Activated T-cell treated with anti-CD3 and anti-CD28 coated beads, Interleukin-2, amount 50 U/mL, for 48 hours (primary cell): ENCODE measurements around the gene DUSP9.

ENCODE experiments used
- DNase-seq, 2 experiments: peaks; one replicate each; pipeline ENCODE4 v3.0.0-alpha.2; 2020

DUSP9 gene

DNA sequence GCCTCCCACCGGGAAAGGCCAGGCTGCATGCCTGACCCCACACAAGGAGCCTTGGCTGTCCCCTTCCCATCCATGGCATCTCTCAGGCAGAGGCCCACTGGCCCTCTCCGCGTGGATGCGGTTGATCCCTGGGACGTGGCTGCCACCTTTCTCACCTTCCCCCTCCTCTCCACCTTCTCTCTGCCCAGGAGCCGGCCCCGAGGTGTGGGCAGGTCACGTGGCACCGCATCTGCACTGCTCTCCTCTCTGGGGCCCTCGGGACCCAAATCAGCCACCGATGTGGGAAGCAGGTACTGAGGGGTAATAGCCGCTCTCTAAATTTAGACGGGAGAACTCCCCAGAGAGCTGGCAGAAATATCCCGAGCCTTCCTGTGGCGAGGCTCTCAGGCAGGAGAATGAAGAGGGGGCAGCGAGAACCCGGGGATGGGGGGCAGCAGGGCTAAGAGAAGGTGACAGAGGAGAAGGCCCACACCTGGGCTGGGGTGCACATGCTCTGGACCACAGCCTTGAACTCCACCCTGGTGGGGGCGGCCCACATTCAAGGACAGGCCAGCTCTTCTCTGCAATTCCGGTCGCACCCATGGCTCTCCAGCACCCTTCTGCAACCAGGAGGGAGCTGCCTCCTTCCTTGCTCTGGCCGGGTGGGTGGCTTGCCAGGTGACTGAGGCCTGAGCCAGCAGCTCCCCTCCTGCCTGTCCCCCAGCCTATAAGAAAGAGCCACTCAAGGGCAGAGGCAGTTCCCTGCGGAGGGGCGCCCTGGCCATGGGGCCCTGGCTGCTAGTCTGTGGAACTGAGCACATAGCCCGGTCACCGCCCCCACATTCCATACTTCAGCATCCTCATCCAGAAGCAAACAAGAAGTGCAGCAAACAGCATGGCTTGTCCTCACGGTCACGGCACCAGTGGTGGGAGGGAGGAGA lies 9.6 kb upstream of the DUSP9 start:
- no peak for DNase-seq

DNA sequence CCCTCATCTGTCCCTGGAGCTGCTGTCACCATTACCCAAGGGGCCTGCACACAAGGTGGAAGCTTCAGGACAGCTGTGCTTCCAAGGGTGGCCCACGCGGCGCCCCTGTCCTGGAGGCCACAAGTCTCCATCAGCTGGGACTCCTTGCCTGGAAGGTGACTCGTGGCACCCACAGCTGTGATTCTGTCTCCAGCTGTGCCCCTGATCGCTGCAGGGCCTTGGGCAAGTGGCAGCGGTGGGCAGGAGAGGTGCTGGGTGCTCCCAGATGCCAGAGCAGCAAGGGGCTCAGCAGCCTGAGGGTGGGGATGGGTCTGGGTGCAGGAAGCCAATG lies 9.0 kb upstream of the DUSP9 start:
- DNase-seq: no peak

DNA sequence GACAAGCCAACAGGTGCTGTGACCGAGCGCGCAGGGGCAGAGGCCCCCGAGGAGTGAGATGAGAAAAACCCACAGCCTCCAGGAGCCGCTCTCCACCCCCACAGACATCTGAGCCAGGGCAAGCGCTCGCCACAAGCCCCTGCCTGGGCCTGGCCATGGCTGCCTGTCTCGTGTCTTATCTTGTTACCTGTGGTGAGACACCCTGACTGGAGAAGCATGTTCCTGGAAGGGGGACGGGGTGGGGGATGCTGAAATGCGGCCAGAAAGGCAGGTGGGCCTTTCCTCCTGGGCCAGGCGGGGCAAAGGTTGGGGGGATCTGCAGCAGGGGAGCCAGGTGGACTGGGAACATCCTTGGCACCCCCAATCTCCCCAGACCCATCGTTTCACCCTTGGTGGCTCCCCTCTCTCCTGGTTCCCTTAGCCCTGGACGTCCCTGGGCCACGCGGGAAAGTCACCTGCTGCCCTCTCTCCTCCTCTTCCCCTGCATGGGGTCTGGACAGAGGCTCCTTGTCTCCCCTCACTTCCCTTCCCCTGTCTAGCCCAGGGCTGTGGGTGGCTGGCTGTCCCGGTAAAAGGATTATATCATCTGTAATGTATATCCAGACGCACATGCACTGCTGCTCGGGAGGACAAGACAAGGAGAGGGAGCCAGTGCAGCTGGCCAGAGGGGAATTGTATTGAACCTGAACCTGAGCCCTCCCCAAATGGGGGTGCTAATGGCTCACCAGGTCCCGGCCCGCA lies 8.4 kb upstream of the DUSP9 start:
- no peak for DNase-seq

DNA sequence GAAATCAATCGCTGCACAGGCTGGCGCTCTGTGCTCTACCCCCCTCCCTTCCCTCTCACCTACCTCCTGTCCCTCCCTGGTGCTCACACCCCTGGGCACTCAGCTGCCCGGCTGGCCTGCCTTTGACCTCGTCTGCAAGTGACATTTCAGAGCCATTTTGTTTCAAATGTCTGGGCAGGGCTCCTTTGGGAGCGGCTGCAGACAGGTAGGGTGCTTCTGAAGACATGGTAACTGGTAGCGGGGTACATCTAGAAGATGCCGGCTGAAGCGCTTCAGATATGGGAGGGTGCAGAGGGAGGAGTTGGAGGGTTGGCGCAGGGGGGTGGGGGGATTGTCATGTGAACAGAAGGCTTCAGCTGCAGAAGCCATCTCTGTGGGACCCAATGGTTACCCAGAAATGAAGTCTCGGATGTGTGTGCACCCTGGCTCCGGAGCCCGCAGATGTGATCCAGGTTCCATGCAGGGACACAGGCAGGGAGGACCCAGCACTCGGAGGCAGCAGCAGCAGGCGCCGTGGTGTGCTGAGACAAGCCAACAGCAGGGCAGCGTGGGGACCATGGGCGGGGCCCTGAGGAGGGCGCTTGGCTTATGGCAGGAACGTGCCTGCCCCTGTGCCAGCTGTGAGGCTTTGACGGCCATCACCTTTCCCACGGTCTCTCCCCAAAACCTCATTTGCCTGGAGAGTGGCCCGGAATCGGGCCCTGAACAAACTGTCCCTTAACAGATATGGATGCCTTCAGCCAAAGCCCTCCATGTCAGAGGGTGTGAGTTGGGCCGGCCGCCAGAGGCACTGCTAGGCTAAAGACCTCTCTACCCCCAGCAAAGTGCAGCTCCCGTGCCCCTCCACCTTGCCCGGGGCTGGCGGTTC lies 7.6 kb upstream of the DUSP9 start:
- no peak for DNase-seq

DNA sequence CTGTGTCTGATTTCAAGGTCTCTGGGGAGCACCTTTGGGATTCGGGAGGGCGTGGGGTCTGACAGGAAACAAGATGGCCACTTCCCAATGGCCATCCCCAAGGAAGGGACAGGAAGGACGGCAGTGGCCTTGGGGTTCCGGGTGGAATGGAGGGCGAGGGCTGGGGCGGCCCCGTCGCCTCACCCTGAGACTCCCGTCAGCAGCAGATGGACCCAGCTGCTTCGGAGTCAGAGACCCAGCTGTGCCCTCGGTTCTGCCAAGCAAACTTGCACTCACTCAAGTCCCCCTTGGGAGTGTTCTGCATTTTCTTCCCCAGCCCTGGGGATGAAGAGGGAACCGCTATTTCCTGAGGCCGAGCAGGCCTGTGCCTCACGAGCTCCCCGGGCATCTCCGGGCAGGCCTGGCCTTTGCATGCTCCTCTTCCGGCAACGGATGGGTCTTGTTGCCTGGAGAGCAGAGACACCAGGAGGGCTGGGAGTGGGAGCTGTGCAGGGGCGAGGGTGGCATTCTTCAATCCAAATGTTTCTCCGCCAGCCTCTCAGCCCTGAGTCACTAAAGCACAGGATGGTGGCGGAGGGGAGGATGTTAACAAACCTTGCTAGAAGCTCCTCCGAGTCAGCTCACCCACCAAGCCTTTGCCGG lies 6.8 kb upstream of the DUSP9 start:
- no peak for DNase-seq

DNA sequence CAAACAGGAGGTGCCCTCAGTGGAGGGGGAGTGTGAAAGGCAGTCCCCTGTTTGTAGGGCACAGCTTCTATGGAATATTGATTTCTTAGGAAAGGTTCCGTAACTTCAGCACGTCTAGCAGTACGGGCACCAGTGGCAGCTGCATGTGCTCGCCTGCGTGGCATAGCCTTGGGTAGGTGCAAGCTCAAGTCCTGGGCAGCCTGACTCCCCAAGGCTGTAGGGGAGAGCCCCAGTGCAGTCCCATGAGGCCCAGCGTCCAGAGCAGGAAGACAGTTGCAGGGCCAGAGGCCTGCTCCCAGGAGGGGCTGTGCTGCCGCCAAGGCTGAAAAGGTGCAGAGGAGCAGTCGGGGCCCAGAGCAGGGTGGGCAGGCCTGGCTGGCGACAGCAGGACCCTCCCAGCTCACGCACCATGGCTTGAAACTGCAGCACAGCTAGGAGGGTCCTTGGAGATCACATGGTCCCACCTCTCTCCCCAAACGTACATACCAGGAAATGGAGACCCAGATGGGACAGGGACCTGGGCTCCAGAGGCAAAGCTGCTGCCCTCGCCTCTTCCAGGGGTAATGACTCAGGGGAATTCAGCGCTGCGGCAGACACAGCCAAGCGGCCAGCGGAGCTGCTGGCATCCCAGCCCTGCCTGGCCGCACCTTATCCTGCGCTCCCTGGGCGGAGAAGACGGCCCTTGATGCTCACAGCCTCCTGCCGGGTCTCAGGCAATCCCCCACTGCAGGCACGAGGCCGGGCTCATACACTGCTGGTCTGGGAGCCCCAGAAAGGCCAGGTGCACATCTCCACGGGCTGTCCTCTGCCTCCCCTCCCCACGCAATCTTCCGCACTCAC lies 6.0 kb upstream of the DUSP9 start:
- DNase-seq: no peak

DNA sequence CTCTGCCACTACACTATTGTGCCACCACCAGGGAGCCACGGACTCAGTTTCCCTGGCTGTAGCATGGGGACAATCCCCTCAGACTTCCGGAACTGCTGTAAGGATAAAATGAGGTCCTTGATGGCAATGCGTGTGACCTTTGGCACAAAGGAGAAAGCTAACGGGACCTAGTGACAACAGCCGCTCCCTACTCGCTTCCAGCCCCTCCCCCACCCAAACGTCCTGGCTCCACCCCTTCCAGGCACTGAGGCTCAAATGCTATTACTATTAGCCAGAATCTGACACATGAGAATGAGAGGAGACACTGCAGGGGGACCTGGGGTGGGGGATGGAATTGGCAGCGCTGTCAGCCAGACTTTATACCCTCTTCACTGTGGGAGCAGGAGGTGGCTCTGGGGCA lies 5.4 kb upstream of the DUSP9 start:
- DNase-seq: no peak

DNA sequence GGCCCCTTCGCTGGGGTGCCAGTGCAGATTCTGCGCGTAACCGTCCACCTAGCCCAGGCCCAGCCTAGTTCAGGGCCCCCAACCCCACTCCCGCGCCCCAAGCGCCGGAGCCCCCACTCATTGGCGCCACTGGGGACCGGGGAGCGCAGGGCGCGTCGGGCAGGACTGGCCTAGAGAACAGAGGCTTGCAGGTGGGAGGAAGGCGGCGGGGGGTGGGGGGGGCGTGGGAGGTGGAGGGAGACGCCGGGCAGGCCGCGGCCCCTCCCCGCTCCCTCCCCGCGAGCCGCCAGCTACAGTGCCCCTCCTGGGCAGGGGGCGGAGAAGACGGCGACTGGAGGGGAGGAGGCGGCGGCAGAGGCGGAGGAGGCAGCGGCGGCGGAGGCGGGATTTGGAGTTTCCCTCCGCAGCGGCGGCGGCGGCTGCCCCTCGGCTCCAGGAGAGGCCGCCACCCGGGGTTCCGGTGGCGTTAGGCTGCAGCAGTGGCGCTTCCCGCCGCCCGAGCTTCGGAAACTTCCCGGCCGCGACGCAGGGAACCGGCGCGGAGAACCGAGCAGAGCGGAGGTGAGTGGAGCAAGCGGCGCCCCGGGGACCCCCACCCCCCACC lies 4.8 kb upstream of the DUSP9 start:
- DNase-seq: no peak

DNA sequence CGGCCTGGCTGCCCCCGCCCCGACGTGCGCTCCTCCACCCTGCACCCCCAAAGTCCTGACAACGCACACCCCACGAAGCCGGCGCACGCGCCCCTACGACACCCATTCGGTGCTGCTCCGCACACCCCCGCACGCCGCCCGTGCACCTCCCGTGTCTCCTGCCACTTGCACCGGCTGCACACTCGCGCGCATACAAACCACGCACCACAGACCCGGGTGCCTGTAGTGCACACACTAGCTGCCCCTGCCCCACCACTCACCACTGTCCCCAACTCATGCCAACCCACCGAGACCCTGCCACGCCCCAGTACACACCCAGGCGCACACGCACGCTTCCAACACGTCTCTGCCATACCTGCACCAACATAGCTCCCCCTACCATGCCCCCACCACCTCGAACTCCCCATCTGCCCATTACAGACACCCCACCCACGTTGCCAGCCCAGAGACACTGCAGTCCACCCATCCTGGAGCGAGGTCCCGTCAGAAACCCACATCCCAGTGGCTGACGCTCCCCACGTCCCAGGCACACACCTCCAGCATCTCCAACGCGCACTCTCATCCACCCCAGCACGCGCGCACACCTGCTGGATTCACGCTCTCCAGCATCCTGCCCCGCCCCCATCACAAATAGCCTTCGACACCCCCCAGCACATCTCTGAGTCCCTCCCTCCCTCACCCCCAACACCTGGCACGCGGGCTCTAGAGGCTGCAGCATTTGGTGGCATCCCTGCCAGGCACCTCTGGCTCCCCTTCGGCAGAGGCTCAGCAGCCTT lies 4.2 kb upstream of the DUSP9 start:
- no peak for DNase-seq

DNA sequence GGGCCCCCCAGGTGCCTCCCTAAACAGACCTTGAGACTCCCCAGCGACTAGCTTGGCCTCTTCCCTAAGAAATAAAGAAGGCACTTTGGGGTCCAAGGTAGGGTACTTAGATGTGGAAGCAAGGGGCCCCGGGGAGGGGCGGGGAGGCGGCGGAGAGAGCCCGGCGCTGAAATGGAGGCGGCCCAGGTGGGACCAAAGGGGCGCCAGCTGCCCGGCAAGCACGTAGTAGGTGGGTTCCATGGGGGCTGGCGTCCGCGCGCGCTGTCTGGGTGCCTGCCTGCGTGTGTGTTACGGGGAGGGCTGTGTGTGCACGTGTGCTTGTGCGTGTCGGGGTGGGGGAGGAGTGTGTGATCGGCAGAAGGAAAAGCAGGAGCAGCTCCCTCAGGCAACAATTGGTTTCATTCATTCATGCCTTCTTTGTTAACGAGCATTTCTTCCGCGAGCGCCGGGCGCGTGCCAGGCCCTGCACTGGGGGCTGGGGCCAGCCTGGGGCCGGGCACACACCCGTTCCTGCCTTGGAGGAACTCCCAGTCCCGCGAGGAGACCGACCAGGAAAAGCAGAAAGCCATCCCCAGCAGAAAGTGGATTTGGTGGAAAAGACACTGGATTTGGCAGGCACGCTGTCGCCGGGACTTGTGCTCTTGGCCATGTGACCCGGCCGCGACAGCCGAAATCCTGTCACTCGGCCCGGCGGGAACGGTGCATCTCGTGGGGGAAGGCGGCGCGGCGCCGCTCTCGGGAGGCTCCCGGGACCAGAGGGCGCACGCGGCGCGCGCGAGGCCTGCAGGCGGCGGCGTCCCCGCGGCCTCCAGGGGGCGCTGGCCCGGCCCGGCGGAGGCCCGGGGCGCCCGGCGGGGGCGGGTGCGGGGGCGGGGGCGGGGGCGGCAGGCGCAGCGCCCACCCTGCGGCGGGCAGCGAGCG lies 3.3 kb upstream of the DUSP9 start:
- no peak for DNase-seq

DNA sequence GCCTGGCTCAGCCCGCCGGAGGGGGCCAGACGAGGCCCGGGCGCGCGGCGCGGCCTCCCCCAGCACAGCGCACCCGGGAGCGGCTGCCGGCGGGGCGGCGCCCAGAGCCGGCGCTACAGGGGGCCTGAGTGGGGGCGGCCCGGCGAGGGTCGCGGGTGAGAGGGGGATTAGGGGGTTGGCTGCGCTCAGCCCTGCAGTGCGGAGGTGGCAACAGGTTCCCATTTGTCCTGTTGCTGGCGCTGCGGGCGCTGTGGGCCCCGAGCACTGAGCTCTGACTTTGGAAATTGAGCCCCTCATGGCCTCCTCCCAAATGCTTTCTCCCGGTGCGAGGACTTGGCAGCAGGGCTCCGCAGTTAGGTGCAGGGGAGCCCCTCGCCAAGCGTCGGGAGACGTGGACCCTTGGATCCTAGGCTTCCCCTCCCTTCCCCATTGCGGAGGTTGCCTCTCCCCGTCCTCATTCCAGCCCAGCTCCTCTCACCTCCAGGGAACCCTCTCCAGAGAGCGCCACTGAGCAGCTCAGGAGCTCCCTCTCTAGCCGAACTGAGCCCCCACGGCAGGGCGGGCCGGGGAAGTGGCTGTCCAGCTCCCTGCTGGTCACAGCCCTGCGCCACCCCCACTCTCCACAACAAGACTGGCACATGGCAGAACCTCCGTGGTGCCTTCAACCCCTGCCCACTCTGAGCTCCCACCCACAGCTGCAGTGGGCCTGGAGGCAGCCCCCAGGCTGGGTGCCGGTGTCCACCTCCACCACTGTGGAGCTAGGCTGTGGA lies 2.5 kb upstream of the DUSP9 start:
- no peak for DNase-seq

DNA sequence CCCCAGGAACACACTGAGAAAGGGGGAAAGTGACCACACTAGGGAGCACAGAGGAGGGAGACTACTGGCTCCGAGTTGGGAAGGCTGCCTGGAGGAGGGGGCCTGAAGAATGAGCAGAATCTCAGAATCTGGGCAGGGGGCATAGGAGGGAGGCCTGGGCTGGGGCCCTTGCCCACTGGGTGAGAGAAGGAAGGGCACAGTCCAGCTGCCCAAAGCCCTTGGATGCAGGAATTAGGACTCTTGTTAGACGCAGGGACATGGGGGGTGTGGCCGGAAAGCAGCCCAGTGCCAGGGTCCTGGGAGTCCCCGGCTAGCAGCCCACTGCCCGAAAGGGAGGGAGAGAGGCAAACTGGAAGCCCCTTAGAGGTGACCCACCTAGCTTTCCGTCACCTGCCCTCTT lies 1.9 kb upstream of the DUSP9 start:
- no peak for DNase-seq

DNA sequence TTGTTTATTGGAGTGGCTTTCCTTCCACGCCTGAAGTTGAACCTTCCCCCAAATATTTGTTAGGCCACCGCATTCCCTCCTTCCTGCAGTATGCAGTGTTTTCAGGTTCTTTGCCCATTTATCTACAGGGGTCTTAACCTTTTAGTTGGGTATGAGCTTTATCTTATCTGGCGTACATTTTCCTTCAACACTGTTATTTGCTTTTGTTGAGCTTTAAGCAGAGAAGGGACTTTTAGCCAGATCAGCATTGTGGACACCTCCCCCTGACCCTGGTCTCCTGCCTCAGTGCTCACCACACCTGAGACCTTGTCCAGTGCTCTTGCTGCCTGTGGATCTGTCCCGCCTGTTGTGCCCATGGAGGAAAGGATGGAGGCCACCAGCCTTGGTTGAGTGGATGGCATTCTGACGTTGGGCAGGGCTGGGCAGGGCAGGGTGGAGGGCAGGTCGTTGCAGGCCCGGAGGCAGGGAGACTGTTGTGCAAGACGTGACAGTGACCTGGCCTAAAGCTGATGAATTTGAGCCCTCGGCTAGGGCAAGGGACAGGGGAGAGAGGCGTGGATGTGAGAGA lies 998 bp upstream of the DUSP9 start:
- DNase-seq: no peak

DNA sequence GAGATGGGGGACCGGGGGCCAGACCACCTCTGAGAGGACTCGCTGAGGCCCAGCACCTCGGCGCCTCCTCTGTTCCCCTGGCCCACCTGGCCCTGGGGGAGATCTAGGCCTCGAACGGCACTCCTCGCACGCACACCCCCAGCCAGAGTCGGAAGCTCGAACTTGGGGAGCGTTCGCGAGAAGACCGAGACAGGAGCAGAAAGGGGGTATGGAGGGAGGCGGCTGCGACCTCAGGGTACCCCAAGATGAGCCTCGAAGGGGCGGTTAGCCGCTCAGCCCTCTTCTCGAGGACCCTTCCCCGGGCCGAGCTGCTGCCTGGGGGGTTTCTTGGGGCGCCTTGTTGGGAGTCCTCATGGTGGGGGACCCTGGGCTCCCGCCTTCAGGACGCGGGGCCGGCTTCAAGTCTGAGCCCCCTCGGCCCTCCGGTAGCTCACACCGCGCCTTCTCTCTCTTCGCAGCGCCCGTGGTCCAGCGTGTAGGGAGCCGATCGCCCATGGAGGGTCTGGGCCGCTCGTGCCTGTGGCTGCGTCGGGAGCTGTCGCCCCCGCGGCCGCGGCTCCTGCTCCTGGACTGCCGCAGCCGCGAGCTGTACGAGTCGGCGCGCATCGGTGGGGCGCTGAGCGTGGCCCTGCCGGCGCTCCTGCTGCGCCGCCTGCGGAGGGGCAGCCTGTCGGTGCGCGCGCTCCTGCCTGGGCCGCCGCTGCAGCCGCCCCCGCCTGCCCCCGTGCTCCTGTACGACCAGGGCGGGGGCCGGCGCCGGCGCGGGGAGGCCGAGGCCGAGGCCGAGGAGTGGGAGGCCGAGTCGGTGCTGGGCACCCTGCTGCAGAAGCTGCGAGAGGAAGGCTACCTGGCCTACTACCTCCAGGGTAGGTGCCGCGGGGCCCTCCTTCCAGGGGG lies 706 bp downstream of the DUSP9 start:
- DNase-seq: peak; percentile 19 to 20

DNA sequence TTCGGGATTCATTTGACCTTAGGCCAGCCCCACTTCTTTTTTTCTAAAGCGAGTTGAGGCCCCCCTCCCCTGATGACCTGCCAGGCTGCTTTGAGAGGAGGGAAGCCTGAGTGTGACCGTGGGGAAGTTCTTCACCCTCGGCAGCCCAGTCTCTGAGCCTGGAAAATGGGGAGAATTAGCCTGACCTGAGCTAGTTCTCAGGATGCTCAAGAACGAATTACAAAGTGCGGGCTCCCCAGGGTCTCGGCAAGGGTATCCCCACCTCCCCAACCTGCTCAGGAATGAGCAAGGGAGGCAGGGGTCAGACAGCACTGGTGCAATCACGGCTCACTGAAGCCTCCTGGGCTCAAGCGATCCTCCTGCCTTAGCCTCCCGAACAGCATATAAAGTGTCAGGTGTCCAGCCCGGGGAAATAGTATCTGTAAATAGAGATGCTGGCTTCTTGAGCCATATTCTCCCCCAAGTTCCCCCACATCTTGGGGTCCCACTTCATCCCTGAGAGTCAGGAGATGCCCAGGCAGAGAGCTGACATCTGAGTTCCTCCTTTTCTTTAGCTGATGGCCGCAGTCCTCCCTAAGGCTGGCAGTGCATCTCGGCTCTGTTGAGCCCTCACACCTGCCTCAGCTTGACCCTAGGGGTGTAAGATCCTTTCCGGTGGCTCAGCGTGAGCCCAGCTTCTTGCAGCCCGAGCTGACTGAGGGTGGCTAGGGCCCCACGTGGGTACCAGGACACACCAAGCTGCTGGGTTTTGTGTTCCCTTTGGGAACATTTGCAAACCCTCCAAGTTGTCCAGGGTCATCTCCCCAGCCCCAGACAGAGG lies 1.6 kb downstream of the DUSP9 start:
- peak; percentile 14 to 16 for DNase-seq

DNA sequence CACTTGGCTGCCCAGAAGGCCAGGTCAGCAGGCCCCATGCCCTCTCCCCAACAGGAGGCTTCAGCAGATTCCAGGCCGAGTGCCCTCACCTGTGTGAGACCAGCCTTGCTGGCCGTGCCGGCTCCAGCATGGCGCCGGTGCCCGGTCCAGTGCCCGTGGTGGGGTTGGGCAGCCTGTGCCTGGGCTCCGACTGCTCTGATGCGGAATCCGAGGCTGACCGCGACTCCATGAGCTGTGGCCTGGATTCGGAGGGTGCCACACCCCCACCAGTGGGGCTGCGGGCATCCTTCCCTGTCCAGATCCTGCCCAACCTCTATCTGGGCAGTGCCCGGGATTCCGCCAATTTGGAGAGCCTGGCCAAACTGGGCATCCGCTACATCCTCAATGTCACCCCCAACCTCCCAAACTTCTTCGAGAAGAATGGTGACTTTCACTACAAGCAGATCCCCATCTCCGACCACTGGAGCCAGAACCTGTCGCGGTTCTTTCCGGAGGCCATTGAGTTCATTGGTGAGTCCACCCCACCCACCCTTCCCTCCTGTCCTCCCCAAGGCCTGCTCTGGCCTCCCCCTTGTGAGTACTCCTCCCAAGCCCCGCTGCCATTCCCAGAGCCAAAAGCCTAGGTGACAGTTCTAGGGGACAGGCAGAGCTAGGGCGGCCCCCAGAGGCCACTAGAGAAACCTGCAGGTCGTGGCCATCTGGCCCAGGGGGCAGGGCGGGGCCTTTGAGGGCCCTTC lies 2.3 kb downstream of the DUSP9 start:
- DNase-seq: peak; percentile 58 to 59
